Natural killer cell (primary cell): ENCODE data around the gene BZW2. TPM values are rescaled to one million over a fixed set of nuclear protein-coding genes. Genes with fewer than 3 reads are reported as not detected.
A peak's percentile ranks its signal among the peaks of the same experiment; 100 is the strongest.

Source experiments
- ATAC-seq, 3 donors: fragments of 150-1000 bp in 2 of 3; fragments of 200-7000 bp in 1 of 3; cut with Tn5 transposase; 1 replicate in 1 of 3; 2 replicates in 2 of 3; pipeline ENCODE4 v1.10.0; 2021; ENCODE audit warnings: mild to moderate bottlenecking in 2 of 3, moderate library complexity in 2 of 3
- DNase-seq, 2 donors: peaks; one replicate each; pipeline versions ENCODE4 v3.0.0 to v3.0.0-alpha.2; 2013 to 2021; ENCODE audit warnings: mixed read lengths in 1 of 2
- H3K27ac ChIP-seq: one replicate; pipeline ENCODE4 v1.5.1; 2013; ENCODE audit warnings: mild to moderate bottlenecking, low read length
- H3K27me3 ChIP-seq: one replicate; pipeline ENCODE4 v1.6.1; 2013; ENCODE audit warnings: low read length; ENCODE audit not compliant: control insufficient read depth, insufficient read depth
- H3K36me3 ChIP-seq: one replicate; pipeline ENCODE4 v1.6.1; 2013; ENCODE audit warnings: low read length; ENCODE audit not compliant: control insufficient read depth, insufficient read depth
- H3K4me1 ChIP-seq: one replicate; pipeline ENCODE4 v1.6.1; 2013; ENCODE audit warnings: low read length; ENCODE audit not compliant: control insufficient read depth, insufficient read depth
- H3K4me3 ChIP-seq: one replicate; pipeline ENCODE4 v1.5.1; 2013; ENCODE audit warnings: low read length
- H3K9me3 ChIP-seq: one replicate; pipeline ENCODE4 v1.6.1; 2013; ENCODE audit warnings: low read length; ENCODE audit not compliant: control insufficient read depth, insufficient read depth
- H3K27ac Mint-ChIP-seq, 2 donors: one replicate each; pipeline ENCODE4 v1.8.0; 2022; ENCODE audit warnings: mild to moderate bottlenecking in 2 of 2, mixed read lengths in 2 of 2, moderate library complexity in 1 of 2
- H3K27me3 Mint-ChIP-seq, 2 donors: one replicate each; pipeline ENCODE4 v1.8.0; 2022; ENCODE audit warnings: low read depth in 2 of 2, mixed read lengths in 2 of 2
- H3K36me3 Mint-ChIP-seq: one replicate; pipeline ENCODE4 v1.8.0; 2022; ENCODE audit warnings: mixed read lengths
- H3K4me1 Mint-ChIP-seq, 2 donors: one replicate each; pipeline ENCODE4 v1.8.0; 2022; ENCODE audit warnings: mixed read lengths in 2 of 2
- H3K4me3 Mint-ChIP-seq: one replicate; pipeline ENCODE4 v1.8.0; 2022; ENCODE audit warnings: mild to moderate bottlenecking, moderate library complexity, mixed read lengths
- H3K9me3 Mint-ChIP-seq, 2 donors: one replicate each; pipeline ENCODE4 v1.8.0; 2022; ENCODE audit warnings: mixed read lengths in 2 of 2
- CTCF ChIP-seq: fragments of 200-600 bp; IDR thresholded peaks from one replicate; pipeline ENCODE4 v1.8.0; 2022; ENCODE audit warnings: antibody characterized with exemption
- WGBS: methylation state at CpG from one replicate; pipeline ENCODE4 v1.1.7; 2013; ENCODE audit warnings: missing lambda C conversion rate; ENCODE audit not compliant: insufficient coverage; 5-methylcytosine and 5-hydroxymethylcytosine counted together
- intact Hi-C: fragments of 100-400 bp; cut with micrococcal nuclease; formaldehyde crosslinking; loops from one replicate; pipeline ENCODE4 v1.14.2; 2022
- total RNA-seq, 4 donors: library from RNA; stranded (reverse); fragments of 120-200 nt in 1 of 4; gene quantifications; one replicate each; pipeline versions ENCODE4 v1.2.3 to v1.2.4, GENCODE V29; 2013 to 2022

Gene BZW2
- total RNA-seq, 3 donors from 2014 or later (not counting 1 experiment from before 2014, with no cell fraction given) = 15.3 to 21.0 (median 19.9) TPM

GRCh38 chr7:16638282-16639280, 7.4 kb upstream of the BZW2 start:
- no peak for TF ChIP-seq CTCF
- peaks cover 38 to 46% of the 10 kb centered on the region in 2 donors for H3K4me1 Mint-ChIP-seq
- Histone ChIP-seq H3K4me1 (peaks cover under 1% of the 10 kb centered on the region), H3K36me3 (peaks cover 6% of the 10 kb centered on the region), H3K27me3 (no peaks in the 10 kb centered on the region), H3K4me3 (no peak overlapping the region), H3K9me3 (no peaks in the 10 kb centered on the region), H3K27ac (no peak overlapping the region)
- no peak overlapping the region for H3K4me3 Mint-ChIP-seq
- no peak for ATAC-seq
- intact Hi-C loops = no loop called here
- WGBS = 93% methylated on average over 6 of the region's 7 CpGs
- H3K27ac Mint-ChIP-seq = no peak overlapping the region
- H3K36me3 Mint-ChIP-seq = peaks cover 8% of the 10 kb centered on the region
- no peaks in the 10 kb centered on the region for H3K9me3 Mint-ChIP-seq
- DNase-seq = no peak
- H3K27me3 Mint-ChIP-seq = no peaks in the 10 kb centered on the region

GRCh38 chr7:16644157-16644556, 1.8 kb upstream of the BZW2 start:
- Histone ChIP-seq H3K9me3 (no peaks in the 10 kb centered on the region), H3K4me1 (peaks cover 21% of the 10 kb centered on the region), H3K4me3 (peak overlapping the region; percentile 76), H3K36me3 (no peaks in the 10 kb centered on the region), H3K27me3 (no peaks in the 10 kb centered on the region), H3K27ac (peak overlapping the region; percentile 72)
- Mint-ChIP-seq H3K27ac (peak overlapping the region; percentile 94 to 96), H3K9me3 (no peaks in the 10 kb centered on the region), H3K36me3 (no peaks in the 10 kb centered on the region), H3K4me3 (peak overlapping the region; percentile 99), H3K27me3 (no peaks in the 10 kb centered on the region), H3K4me1 (peaks cover 58 to 70% of the 10 kb centered on the region in 2 donors)
- intact Hi-C loops = loop anchor here (2.0 to 10.0 kb wide), 2 partner anchors 79 to 223 kb away; partner anchors contain the start of gene CRPPA
- ATAC-seq = no peak
- TF ChIP-seq CTCF = no peak
- WGBS = 98% methylated on average over 4 of the region's 4 CpGs
- DNase-seq = peak in 1 of 2 donors; percentile 13

- Mint-ChIP-seq H3K27ac (peak overlapping the region; percentile 94 to 96), H3K4me1 (peaks cover 60 to 70% of the 10 kb centered on the region in 2 donors), H3K27me3 (no peaks in the 10 kb centered on the region), H3K9me3 (no peaks in the 10 kb centered on the region), H3K4me3 (peak overlapping the region; percentile 99), H3K36me3 (no peaks in the 10 kb centered on the region)
- under 1% methylated on average over 57 of the region's 57 CpGs for WGBS
- no peak for TF ChIP-seq CTCF
- ATAC-seq = peak; percentile 0 to 30 (median 2)
- Histone ChIP-seq H3K27me3 (no peaks in the 10 kb centered on the region), H3K27ac (peak overlapping the region; percentile 72), H3K9me3 (no peaks in the 10 kb centered on the region), H3K4me3 (peak overlapping the region; percentile 76), H3K4me1 (peaks cover 21% of the 10 kb centered on the region), H3K36me3 (no peaks in the 10 kb centered on the region)
- peak; percentile 51 to 74 for DNase-seq
- intact Hi-C loops = loop anchor here (2.0 to 10.0 kb wide), 3 partner anchors 80 to 587 kb away; partner anchors contain the start of gene CRPPA
Measured at GRCh38 chr7:16644636-16645592, 1.1 kb upstream of the BZW2 start.
